H9 (cell line): ENCODE data around the gene PAH. TPM values are rescaled to one million over a fixed set of nuclear protein-coding genes. Genes with fewer than 3 reads are reported as not detected.

Experiments used
- DNase-seq: peaks from one replicate; pipeline ENCODE4 v3.0.0-alpha.2; 2017
- H2AFZ ChIP-seq: one replicate; pipeline ENCODE4 v1.6.1; 2013; ENCODE audit warnings: mild to moderate bottlenecking, low read length, control low read depth, moderate library complexity
- H2AK5ac ChIP-seq: 2 replicates; pipeline ENCODE4 v1.6.1; 2013; ENCODE audit warnings: low read length, control low read depth, mixed read lengths; ENCODE audit not compliant: insufficient read length
- H2BK120ac ChIP-seq: one replicate; pipeline ENCODE4 v1.6.1; 2013; ENCODE audit warnings: low read depth, mild to moderate bottlenecking, low read length, control low read depth, inconsistent platforms; ENCODE audit not compliant: poor library complexity, severe bottlenecking
- H2BK12ac ChIP-seq: 2 replicates; pipeline ENCODE4 v1.6.1; 2013; ENCODE audit warnings: low read length, control low read depth, mixed read lengths, low read depth; ENCODE audit not compliant: insufficient read length
- H2BK15ac ChIP-seq: 2 replicates; pipeline ENCODE4 v1.6.1; 2013; ENCODE audit warnings: low read depth, low read length, control low read depth
- H2BK20ac ChIP-seq: one replicate; pipeline ENCODE4 v1.6.1; 2013; ENCODE audit warnings: low read depth, mild to moderate bottlenecking, low read length, control low read depth, inconsistent platforms; ENCODE audit not compliant: poor library complexity, severe bottlenecking
- H2BK5ac ChIP-seq: 2 replicates; pipeline ENCODE4 v1.6.1; 2013; ENCODE audit warnings: low read length, control low read depth, mixed read lengths; ENCODE audit not compliant: insufficient read length
- H3K14ac ChIP-seq: 2 replicates; pipeline ENCODE4 v1.6.1; 2013; ENCODE audit warnings: low read length, control low read depth; ENCODE audit not compliant: insufficient read depth
- H3K18ac ChIP-seq: 2 replicates; pipeline ENCODE4 v1.6.1; 2013; ENCODE audit warnings: low read depth, mild to moderate bottlenecking, mixed read lengths, low read length, control low read depth; ENCODE audit not compliant: insufficient read length
- H3K23ac ChIP-seq: 2 replicates; pipeline ENCODE4 v1.6.1; 2013; ENCODE audit warnings: low read length, control low read depth, mixed read lengths, low read depth; ENCODE audit not compliant: insufficient read length
- H3K23me2 ChIP-seq: 2 replicates; pipeline ENCODE4 v1.6.1; 2013; ENCODE audit warnings: low read depth, mild to moderate bottlenecking, mixed read lengths, low read length, control low read depth; ENCODE audit not compliant: insufficient read length, poor library complexity, severe bottlenecking
- H3K27ac ChIP-seq: 2 replicates; pipeline ENCODE4 v1.5.1; 2013; ENCODE audit warnings: low read length, control low read depth, mixed read lengths, low read depth; ENCODE audit not compliant: insufficient read length
- H3K27me3 ChIP-seq: 2 replicates; pipeline ENCODE4 v1.6.1; 2013; ENCODE audit warnings: low read length, control low read depth, inconsistent platforms; ENCODE audit not compliant: insufficient read depth
- H3K4ac ChIP-seq: 2 replicates; pipeline ENCODE4 v1.6.1; 2013; ENCODE audit warnings: low read depth, mild to moderate bottlenecking, control low read depth, inconsistent platforms, low read length, moderate library complexity
- H3K4me1 ChIP-seq: 2 replicates; pipeline ENCODE4 v1.6.1; 2013; ENCODE audit warnings: low read length, control low read depth, inconsistent platforms; ENCODE audit not compliant: insufficient read depth
- H3K4me2 ChIP-seq: 2 replicates; pipeline ENCODE4 v1.6.1; 2013; ENCODE audit warnings: low read length, control low read depth, mixed read lengths; ENCODE audit not compliant: insufficient read length, insufficient read depth
- H3K56ac ChIP-seq: 2 replicates; pipeline ENCODE4 v1.6.1; 2013; ENCODE audit warnings: low read depth, mild to moderate bottlenecking, mixed read lengths, low read length, control low read depth; ENCODE audit not compliant: insufficient read length
- H3K79me1 ChIP-seq: 2 replicates; pipeline ENCODE4 v1.6.1; 2013; ENCODE audit warnings: low read depth, mild to moderate bottlenecking, moderate library complexity, low read length, control low read depth, inconsistent platforms; ENCODE audit not compliant: insufficient read depth, poor library complexity, severe bottlenecking
- H3K79me2 ChIP-seq: 2 replicates; pipeline ENCODE4 v1.6.1; 2013; ENCODE audit warnings: low read length, control low read depth, inconsistent platforms; ENCODE audit not compliant: insufficient read depth
- H3K9ac ChIP-seq: 2 replicates; pipeline ENCODE4 v1.6.1; 2013; ENCODE audit warnings: low read length, control low read depth, mixed read lengths; ENCODE audit not compliant: insufficient read length; ENCODE audit errors: extremely low read depth
- H3K9me3 ChIP-seq: one replicate; pipeline ENCODE4 v1.6.1; 2013; ENCODE audit warnings: low read depth, low read length, inconsistent platforms; ENCODE audit not compliant: control insufficient read depth
- H3T11ph ChIP-seq: one replicate; pipeline ENCODE4 v1.6.1; 2013; ENCODE audit warnings: mild to moderate bottlenecking, low read length, control low read depth, inconsistent platforms
- H4K20me1 ChIP-seq: one replicate; pipeline ENCODE4 v1.6.1; 2013; ENCODE audit not compliant: control insufficient read depth, insufficient read length, insufficient read depth
- H4K5ac ChIP-seq: 2 replicates; pipeline ENCODE4 v1.6.1; 2013; ENCODE audit warnings: low read depth, mild to moderate bottlenecking, mixed read lengths, low read length, control low read depth; ENCODE audit not compliant: insufficient read length
- H4K8ac ChIP-seq: replicated peaks from 2 replicates; pipeline ENCODE4 v1.6.1; 2013; ENCODE audit warnings: low read length, control low read depth, mixed read lengths, low read depth; ENCODE audit not compliant: insufficient read length
- H4K91ac ChIP-seq: 2 replicates; pipeline ENCODE4 v1.6.1; 2013; ENCODE audit warnings: low read depth, mild to moderate bottlenecking, moderate library complexity, mixed read lengths, low read length, control low read depth; ENCODE audit not compliant: insufficient read length
- H3K27ac Mint-ChIP-seq, 3 experiments: 2 replicates in 2 of 3; 3 replicates in 1 of 3; pipeline ENCODE4 v1.8.0; 2020 to 2021; ENCODE audit warnings: mixed read lengths in 3 of 3, mild to moderate bottlenecking in 1 of 3, moderate library complexity in 1 of 3
- H3K27me3 Mint-ChIP-seq: 2 replicates; pipeline ENCODE4 v1.8.0; 2021; ENCODE audit warnings: low read depth, mild to moderate bottlenecking, moderate library complexity, mixed read lengths
- H3K36me3 Mint-ChIP-seq, 3 experiments: 2 replicates in 2 of 3; 3 replicates in 1 of 3; pipeline ENCODE4 v1.8.0; 2020 to 2021; ENCODE audit warnings: low read depth in 3 of 3, mixed read lengths in 3 of 3; ENCODE audit not compliant: insufficient read depth in 1 of 3
- H3K4me1 Mint-ChIP-seq, 2 experiments: 2 replicates each; pipeline ENCODE4 v1.8.0; 2020; ENCODE audit warnings: mixed read lengths in 2 of 2
- H3K4me3 Mint-ChIP-seq, 2 experiments: 2 replicates in 1 of 2; 3 replicates in 1 of 2; pipeline ENCODE4 v1.8.0; 2020 to 2021; ENCODE audit warnings: mild to moderate bottlenecking in 2 of 2, mixed read lengths in 2 of 2, moderate library complexity in 1 of 2
- H3K9me3 Mint-ChIP-seq, 2 experiments: 2 replicates in 1 of 2; 3 replicates in 1 of 2; pipeline ENCODE4 v1.8.0; 2020; ENCODE audit warnings: mild to moderate bottlenecking in 2 of 2, mixed read lengths in 2 of 2, moderate library complexity in 1 of 2
- CTCF ChIP-seq: fragments of 200-600 bp; sonication (generic); conservative IDR thresholded peaks from 3 replicates; pipeline ENCODE4 v1.8.0; 2021; ENCODE audit warnings: antibody characterized with exemption, mild to moderate bottlenecking
- WGBS: extraction: QIAGEN DNeasy Blood & Tissue Kit; methylation state at CpG from one replicate; pipeline ENCODE4 v1.1.7; 2013; ENCODE audit warnings: missing lambda C conversion rate, low lambda C conversion rate, mixed read lengths; ENCODE audit not compliant: insufficient read length; ENCODE audit errors: extremely low coverage; 5-methylcytosine and 5-hydroxymethylcytosine counted together
- total RNA-seq: library from RNA; stranded (reverse); gene quantifications from 2 replicates; pipeline ENCODE4 v1.2.1, GENCODE V29; 2021

Gene PAH
- total RNA-seq, 1 experiment from 2014 or later: 6.1 TPM

GRCh38 chr12:102913453-102914226 is 3.4 kb downstream of the PAH start:
- no peak overlapping the region for H3K56ac ChIP-seq
- no peak overlapping the region for H2BK120ac ChIP-seq
- no peak overlapping the region for H2BK5ac ChIP-seq
- no peak overlapping the region for H3K14ac ChIP-seq
- no peak overlapping the region for H3K18ac ChIP-seq
- H3K27ac ChIP-seq: no peak overlapping the region
- no peak for DNase-seq
- TF ChIP-seq CTCF: no peak
- no peak overlapping the region for H4K5ac ChIP-seq
- H3K27me3 ChIP-seq: no peaks in the 10 kb centered on the region
- no peak overlapping the region for H4K8ac ChIP-seq
- H3K4ac ChIP-seq: no peak overlapping the region
- H3T11ph ChIP-seq: no peak overlapping the region
- no peaks in the 10 kb centered on the region for H4K20me1 ChIP-seq
- H3K36me3 Mint-ChIP-seq: no peaks in the 10 kb centered on the region; a peak in 1 of 7 replicates
- H2BK12ac ChIP-seq: no peak overlapping the region
- no CpG with 5 or more reads among the region's 2 CpGs for WGBS
- H3K9me3 ChIP-seq: no peaks in the 10 kb centered on the region
- no peak overlapping the region for H3K23ac ChIP-seq
- no peak overlapping the region for H3K9ac ChIP-seq
- H2AFZ ChIP-seq: no peak overlapping the region
- H3K4me3 Mint-ChIP-seq: no peak overlapping the region
- H3K23me2 ChIP-seq: no peaks in the 10 kb centered on the region
- H2BK20ac ChIP-seq: no peak overlapping the region
- H3K79me2 ChIP-seq: no peaks in the 10 kb centered on the region
- no peaks in the 10 kb centered on the region; the same call in 1 of the 2 replicates for H3K4me1 ChIP-seq
- no peaks in the 10 kb centered on the region for H3K79me1 ChIP-seq
- H3K27me3 Mint-ChIP-seq: peaks cover 4% of the 10 kb centered on the region
- H3K4me2 ChIP-seq: no peak overlapping the region
- no peak overlapping the region for H3K27ac Mint-ChIP-seq
- no peak overlapping the region for H4K91ac ChIP-seq
- no peak overlapping the region for H2AK5ac ChIP-seq
- no peak overlapping the region for H2BK15ac ChIP-seq
- no peaks in the 10 kb centered on the region; a peak in 1 of 5 replicates for H3K9me3 Mint-ChIP-seq
- H3K4me1 Mint-ChIP-seq: peaks cover 19 to 23% of the 10 kb centered on the region in 2 experiments
